ENCODE results near the gene FAM174B. TPM values are rescaled to one million over a fixed set of nuclear protein-coding genes. Genes with fewer than 3 reads are reported as not detected.

FAM174B gene
- total RNA-seq, 1 donor = 2.2 TPM

DNA sequence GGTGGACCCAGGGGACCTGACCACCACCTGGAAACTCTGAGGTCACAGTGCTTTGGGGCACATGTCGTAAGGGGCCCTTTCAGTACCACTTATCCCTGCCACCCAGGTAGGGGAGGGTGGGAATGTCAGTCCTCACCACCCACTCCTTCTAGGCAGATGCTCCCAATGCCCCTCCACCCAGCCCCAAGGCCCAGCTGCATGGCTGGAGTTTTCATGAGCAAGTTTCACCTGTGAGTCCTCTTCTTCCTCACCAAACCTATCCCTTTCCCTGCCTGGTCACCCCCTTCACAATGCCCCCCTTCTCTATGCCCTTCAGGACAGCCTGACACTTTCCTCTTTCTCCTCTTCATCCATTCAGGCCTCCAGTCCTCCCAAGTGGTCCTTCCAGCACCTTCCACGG, 9.8 kb downstream of the FAM174B start:
- TF ChIP-seq, protein P1, sequence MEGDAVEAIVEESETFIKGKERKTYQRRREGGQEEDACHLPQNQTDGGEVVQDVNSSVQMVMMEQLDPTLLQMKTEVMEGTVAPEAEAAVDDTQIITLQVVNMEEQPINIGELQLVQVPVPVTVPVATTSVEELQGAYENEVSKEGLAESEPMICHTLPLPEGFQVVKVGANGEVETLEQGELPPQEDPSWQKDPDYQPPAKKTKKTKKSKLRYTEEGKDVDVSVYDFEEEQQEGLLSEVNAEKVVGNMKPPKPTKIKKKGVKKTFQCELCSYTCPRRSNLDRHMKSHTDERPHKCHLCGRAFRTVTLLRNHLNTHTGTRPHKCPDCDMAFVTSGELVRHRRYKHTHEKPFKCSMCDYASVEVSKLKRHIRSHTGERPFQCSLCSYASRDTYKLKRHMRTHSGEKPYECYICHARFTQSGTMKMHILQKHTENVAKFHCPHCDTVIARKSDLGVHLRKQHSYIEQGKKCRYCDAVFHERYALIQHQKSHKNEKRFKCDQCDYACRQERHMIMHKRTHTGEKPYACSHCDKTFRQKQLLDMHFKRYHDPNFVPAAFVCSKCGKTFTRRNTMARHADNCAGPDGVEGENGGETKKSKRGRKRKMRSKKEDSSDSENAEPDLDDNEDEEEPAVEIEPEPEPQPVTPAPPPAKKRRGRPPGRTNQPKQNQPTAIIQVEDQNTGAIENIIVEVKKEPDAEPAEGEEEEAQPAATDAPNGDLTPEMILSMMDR (IDR thresholded peaks at IDR 0.05; ENCODE audit: insufficient read depth, low read length) = no peak
- H3K4me3 ChIP-seq (ENCODE audit: low read depth, low read length) = no peak overlapping the region
- no peak for DNase-seq (ENCODE audit: low read depth)

DNA sequence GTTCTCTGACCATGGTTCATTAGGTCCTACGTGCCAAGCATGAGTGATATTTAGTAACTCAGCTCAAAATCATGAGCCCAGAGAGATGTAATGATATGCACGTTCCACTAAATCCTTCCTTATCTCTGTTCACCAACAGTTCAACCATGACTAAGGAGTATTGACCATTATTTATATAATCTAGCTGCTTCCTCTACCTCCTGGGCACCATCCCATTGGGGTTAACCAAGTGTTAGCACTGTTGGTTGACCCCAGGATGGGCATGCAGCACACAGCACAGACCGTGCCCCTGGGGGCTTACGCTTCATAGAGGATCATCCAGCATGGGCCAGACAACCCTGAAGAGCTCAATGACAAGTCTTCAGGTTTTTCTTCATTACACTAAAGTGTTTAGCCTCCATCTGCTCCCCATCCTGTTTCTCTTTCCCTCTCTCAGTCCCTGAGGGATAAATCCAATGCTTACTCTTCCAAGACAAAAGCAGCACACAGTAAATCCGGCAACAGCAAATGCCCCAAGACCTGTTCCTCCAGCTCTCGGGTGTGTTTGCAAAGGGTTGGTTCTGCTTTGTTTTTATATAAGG, 10.4 kb downstream of the FAM174B start:
- DNase-seq (ENCODE audit: low read depth) = peak; percentile 11
- H3K4me3 ChIP-seq (ENCODE audit: low read depth, low read length) = no peak overlapping the region
- TF ChIP-seq, protein P1 (IDR thresholded peaks at IDR 0.05; ENCODE audit: insufficient read depth, low read length) = no peak

DNA sequence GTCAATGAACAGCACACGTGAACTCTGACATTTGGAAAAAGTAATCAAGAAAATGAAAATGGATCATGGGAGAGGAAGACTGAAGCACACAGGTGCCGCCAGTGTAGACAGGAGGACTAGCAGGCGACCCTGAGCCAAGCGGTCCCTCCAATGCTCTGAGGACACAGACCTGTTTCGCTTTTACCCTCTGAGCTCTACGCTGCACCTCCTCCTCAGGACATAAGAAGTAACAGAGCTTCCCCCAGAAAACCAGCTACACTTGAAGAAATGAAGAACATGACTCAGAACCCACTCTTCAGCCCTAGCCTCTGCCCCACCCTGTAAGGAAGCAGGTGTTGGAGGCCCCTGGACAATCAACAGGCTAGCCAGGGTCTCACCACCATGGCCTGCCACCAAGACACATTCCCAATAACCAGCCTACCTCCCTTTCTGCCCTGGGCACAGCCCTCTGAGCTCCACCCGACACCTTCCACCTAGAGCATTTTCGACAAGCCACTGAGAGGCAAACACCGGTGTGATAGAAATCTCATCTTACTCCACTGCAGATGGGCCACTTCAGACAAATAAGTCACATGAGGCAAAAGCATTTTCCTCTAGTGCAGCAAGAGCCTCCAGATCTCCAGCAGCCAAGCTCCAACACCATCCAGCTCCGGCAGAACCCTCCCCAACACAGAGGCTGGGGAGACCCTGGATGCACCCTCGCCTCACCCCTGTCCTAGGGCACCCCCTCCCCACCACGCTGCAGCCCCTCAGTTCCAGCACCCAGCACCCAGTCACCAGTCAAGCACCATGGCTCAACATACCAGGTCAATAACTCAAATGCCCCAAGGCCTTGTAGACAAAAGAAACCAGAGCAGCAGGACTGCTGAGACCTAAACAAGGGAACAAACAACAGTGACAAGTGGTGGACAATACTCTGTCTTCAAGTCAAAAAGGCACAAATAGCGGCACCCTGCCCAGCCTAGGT, 11.4 kb downstream of the FAM174B start:
- DNase-seq (ENCODE audit: low read depth) = no peak
- TF ChIP-seq, protein P1 (IDR thresholded peaks at IDR 0.05; ENCODE audit: insufficient read depth, low read length) = no peak
- no peak overlapping the region for H3K4me3 ChIP-seq (ENCODE audit: low read depth, low read length)

DNA sequence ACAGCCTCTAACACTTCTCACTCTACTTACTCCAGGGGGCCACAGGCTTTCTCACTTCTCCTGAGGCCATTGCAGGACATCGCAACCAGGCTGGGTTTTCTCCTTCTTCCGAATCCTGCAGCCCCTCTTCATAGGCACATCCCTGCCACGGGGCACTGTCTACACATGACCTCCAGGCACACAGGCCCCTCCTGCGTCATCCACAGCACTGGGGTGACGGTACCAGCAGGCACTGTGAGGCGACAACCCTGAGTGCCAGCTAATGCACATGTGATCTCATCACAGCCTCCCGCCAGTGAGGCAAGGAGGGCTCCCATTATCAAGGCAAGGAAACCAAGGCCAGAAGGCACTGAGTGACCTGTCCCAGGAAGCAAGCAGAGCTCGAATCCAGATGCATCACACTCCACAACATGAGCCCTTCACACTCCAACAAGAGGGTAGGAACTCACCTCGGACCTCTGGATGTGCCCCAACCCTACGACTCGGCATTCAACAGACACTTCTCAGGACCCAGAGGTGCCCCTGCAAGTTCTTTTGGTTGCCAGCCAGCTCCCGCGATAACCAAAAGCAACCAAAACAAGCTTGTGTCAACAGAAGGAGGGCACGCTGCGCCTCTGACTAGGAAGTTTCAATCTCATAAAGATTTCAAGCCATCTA, 16.7 kb downstream of the FAM174B start:
- no peak overlapping the region for H3K4me3 ChIP-seq (ENCODE audit: low read depth, low read length)
- TF ChIP-seq, protein P1 (IDR thresholded peaks at IDR 0.05; ENCODE audit: insufficient read depth, low read length) = no peak
- DNase-seq (ENCODE audit: low read depth) = no peak

DNA sequence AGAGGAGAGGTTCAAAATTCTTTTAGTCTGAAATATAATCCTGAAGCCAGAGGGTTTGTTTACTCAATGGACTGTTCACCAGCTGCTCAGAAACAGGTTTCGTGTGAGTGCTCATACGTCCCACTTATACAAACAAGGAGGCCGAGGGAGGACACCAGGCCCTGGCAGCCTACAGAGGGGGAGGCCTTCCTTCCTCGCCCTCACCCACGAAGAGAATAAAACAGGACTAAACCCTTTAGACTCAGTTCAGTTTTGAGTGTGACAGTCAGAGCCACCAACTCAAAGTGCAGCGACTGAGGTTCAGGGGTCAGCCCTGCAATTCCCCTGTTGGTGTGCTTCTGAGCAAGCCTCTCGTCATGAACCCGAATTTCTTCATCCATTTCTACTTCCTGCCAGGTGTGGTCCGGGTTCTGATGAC, 17.3 kb downstream of the FAM174B start:
- TF ChIP-seq, protein P1 (IDR thresholded peaks at IDR 0.05; ENCODE audit: insufficient read depth, low read length) = no peak
- H3K4me3 ChIP-seq (ENCODE audit: low read depth, low read length) = no peak overlapping the region
- DNase-seq (ENCODE audit: low read depth) = no peak

DNA sequence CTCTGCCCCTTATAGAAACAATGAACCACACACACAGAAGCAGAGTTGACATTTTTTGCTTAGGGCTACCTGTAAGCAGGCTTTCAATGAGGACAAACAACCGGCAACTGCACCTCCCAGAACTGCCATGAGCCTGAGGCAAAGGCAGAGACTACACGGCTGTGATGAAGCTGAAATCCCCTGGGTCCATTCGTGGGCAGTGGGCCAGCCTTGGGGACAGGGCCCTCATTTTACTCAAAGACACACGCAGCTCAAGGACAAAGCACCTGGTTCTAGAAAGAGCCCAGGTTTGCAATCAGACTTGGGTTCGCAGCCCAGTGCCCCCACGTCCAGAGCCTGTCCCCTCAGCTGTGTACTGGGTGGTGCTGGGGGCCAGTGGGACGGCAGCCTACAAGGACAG, 17.9 kb downstream of the FAM174B start:
- no peak overlapping the region for H3K4me3 ChIP-seq (ENCODE audit: low read depth, low read length)
- no peak for DNase-seq (ENCODE audit: low read depth)
- TF ChIP-seq, protein P1 (IDR thresholded peaks at IDR 0.05; ENCODE audit: insufficient read depth, low read length) = no peak

Data from fibroblast of the aortic adventitia (primary cell).